Prostate gland (tissue), 2 donors: Measurements from ENCODE around the gene KIF4B. TPM values are rescaled to one million over a fixed set of nuclear protein-coding genes. Genes with fewer than 3 reads are reported as not detected.

ENCODE experiments used
- DNase-seq: peaks from one replicate; pipeline ENCODE4 v3.0.0-alpha.2; 2019; ENCODE audit warnings: low spot score
- H3K27ac ChIP-seq, 2 donors: fragments of 200-600 bp; sonication (generic); 2 replicates each; pipeline ENCODE4 v1.5.1; 2017 to 2019
- H3K27me3 ChIP-seq: fragments of 200-600 bp; sonication (generic); replicated peaks from 2 replicates; pipeline ENCODE4 v1.5.1; 2019; ENCODE audit not compliant: insufficient read depth
- H3K36me3 ChIP-seq, 2 donors: fragments of 200-600 bp; sonication (generic); 1 replicate in 1 of 2; 2 replicates in 1 of 2; pipeline versions ENCODE4 v1.5.1 to v1.8.1; 2017 to 2019
- H3K4me1 ChIP-seq: fragments of 200-600 bp; sonication (generic); replicated peaks from 2 replicates; pipeline ENCODE4 v1.5.1; 2019
- H3K4me3 ChIP-seq, 2 donors: fragments of 200-600 bp; sonication (generic); 2 replicates each; pipeline ENCODE4 v1.5.1; 2017 to 2019
- H3K9me3 ChIP-seq: fragments of 200-600 bp; sonication (generic); 2 replicates; pipeline ENCODE4 v1.5.1; 2017
- CTCF ChIP-seq, 4 experiments: fragments of 200-600 bp in 2 of 4; fragments of 450-650 bp in 2 of 4; sonication (generic) in 2 of 4; IDR thresholded peaks; 1 replicate in 3 of 4; 2 replicates in 1 of 4; pipeline ENCODE4 v1.5.1; 2016 to 2019; ENCODE audit warnings: antibody characterized with exemption in 4 of 4, mild to moderate bottlenecking in 2 of 4, moderate library complexity in 2 of 4
- POLR2A ChIP-seq: fragments of 450-650 bp; IDR thresholded peaks from one replicate; pipeline ENCODE4 v1.6.1; 2016; ENCODE audit warnings: antibody characterized with exemption, mild to moderate bottlenecking
- POLR2AphosphoS5 ChIP-seq: sonication (generic); formaldehyde crosslinking; IDR thresholded peaks from one replicate; pipeline ENCODE4 v1.6.1; 2017; ENCODE audit warnings: antibody characterized with exemption
- WGBS: methylation state at CpG from one replicate; pipeline ENCODE4 v1.1.5; 2018; 5-methylcytosine and 5-hydroxymethylcytosine counted together
- intact Hi-C: fragments of 100-400 bp; cut with DNase I; formaldehyde crosslinking; loops from one replicate; pipeline ENCODE4 v1.14.2; 2022
- total RNA-seq, 2 donors: library from RNA; depleted of rRNA; stranded (reverse); fragments of >200 nt; gene quantifications; one replicate each; pipeline ENCODE4 v1.1.0, GENCODE V29; 2016

Gene KIF4B
- total RNA-seq, 2 donors from 2014 or later, result 1.0 TPM; not detected in 1

DNA sequence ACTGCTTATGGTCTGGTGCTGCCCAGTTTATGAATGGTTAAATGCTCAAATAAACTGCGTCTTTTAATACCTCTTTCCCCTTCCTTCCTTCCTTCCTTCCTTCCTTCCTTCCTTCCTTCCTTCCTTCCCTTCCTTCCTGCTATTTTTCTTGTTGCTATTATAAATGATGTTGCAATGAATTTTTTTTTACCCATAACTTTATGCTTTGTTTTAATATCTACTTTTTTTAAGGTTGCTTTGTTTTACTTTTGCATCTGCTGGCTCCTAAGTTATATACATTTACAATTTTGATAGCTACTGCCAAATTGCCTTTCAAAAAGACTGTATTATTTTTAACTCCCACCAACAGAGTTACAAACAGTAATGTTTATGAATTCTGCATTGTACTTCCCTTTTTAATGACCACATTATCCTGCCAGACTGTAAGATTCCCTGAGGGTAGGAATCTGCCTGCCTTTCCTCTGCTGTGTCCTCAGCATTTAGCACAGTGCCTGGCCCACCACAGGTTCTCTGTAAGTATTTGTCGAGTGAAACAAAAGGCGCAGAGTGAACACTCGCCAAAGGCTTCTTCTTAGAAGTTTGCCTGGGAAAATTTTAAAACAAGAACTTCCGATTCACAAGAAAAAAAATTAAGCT is 36.9 kb downstream of the KIF4B start:
- H3K36me3 ChIP-seq, result no peaks in the 10 kb centered on the region
- intact Hi-C loops, result no loop called here
- H3K27me3 ChIP-seq, result no peaks in the 10 kb centered on the region
- no peaks in the 10 kb centered on the region for H3K4me1 ChIP-seq
- no peak overlapping the region for H3K4me3 ChIP-seq
- TF ChIP-seq POLR2AphosphoS5, result no peak
- TF ChIP-seq CTCF (IDR thresholded peaks at IDR 0.05), result no peak
- no peak for TF ChIP-seq POLR2A
- no peak overlapping the region for H3K27ac ChIP-seq
- no peaks in the 10 kb centered on the region for H3K9me3 ChIP-seq
- DNase-seq, result no peak
- 55% methylated on average over 5 of the region's 5 CpGs for WGBS

GRCh38 chr5:155052532-155052931 is 39.0 kb downstream of the KIF4B start:
- H3K27me3 ChIP-seq, result no peaks in the 10 kb centered on the region
- H3K9me3 ChIP-seq, result no peaks in the 10 kb centered on the region
- H3K27ac ChIP-seq, result no peak overlapping the region
- H3K4me1 ChIP-seq, result no peaks in the 10 kb centered on the region
- no peak overlapping the region for H3K4me3 ChIP-seq
- intact Hi-C loops, result no loop called here
- no peak for DNase-seq
- TF ChIP-seq POLR2A, result no peak
- TF ChIP-seq CTCF (IDR thresholded peaks at IDR 0.05), result no peak
- TF ChIP-seq POLR2AphosphoS5, result no peak
- WGBS, result 71% methylated on average over 4 of the region's 4 CpGs
- no peaks in the 10 kb centered on the region for H3K36me3 ChIP-seq

DNA sequence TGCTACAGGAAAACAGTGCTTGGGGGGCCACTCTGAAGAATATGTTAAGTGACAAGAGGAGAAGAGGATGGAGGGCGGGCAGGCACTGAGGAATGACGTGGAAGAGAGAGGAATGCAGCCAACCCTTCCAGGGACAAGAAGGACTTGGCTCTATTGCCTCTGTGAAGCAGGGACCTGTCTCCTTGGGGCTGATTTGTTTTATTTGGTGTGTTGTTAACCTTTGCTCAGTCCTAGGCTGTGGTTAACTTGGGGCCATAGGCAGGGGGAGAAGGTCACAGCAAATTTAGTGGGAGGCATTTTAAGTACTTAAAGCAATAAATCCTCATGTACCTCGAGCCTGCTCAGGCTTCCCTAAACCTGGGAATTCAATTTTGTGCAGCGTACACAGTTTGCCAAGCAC is 39.9 kb downstream of the KIF4B start:
- no peaks in the 10 kb centered on the region for H3K36me3 ChIP-seq
- H3K27me3 ChIP-seq, result no peaks in the 10 kb centered on the region
- intact Hi-C loops, result no loop called here
- H3K4me1 ChIP-seq, result no peaks in the 10 kb centered on the region
- 16% methylated on average over 4 of the region's 4 CpGs for WGBS
- TF ChIP-seq POLR2A (no peak), POLR2AphosphoS5 (no peak), CTCF (IDR thresholded peaks at IDR 0.05) (no peak)
- no peak for DNase-seq
- H3K27ac ChIP-seq, result no peak overlapping the region
- no peak overlapping the region for H3K4me3 ChIP-seq
- no peaks in the 10 kb centered on the region for H3K9me3 ChIP-seq

- TF ChIP-seq POLR2A (no peak), CTCF (IDR thresholded peaks at IDR 0.05) (no peak), POLR2AphosphoS5 (no peak)
- Histone ChIP-seq H3K36me3 (no peaks in the 10 kb centered on the region), H3K4me3 (no peak overlapping the region), H3K27ac (no peak overlapping the region), H3K9me3 (no peaks in the 10 kb centered on the region), H3K4me1 (no peaks in the 10 kb centered on the region), H3K27me3 (no peaks in the 10 kb centered on the region)
- intact Hi-C loops, result no loop called here
- WGBS, result 33% methylated on average over 8 of the region's 8 CpGs
- DNase-seq, result no peak
Observed at GRCh38 chr5:155056644-155057269, 43.2 kb downstream of the KIF4B start.

- Histone ChIP-seq H3K4me3 (no peak overlapping the region), H3K36me3 (no peaks in the 10 kb centered on the region), H3K4me1 (no peaks in the 10 kb centered on the region), H3K9me3 (no peaks in the 10 kb centered on the region), H3K27me3 (no peaks in the 10 kb centered on the region), H3K27ac (no peak overlapping the region)
- no peak for TF ChIP-seq POLR2AphosphoS5
- TF ChIP-seq POLR2A, result no peak
- no peak for TF ChIP-seq CTCF (IDR thresholded peaks at IDR 0.05)
- DNase-seq, result no peak
- intact Hi-C loops, result no loop called here
- 94% methylated on average over 1 of the region's 1 CpG for WGBS
Observed at GRCh38 chr5:155057626-155058025, 44.1 kb downstream of the KIF4B start.
